BJ (cell line): ENCODE data around the gene CNN2. TPM values are rescaled to one million over a fixed set of nuclear protein-coding genes. Genes with fewer than 3 reads are reported as not detected.

Source experiments
- CTCF ChIA-PET: fragments of 350-600 bp; formaldehyde crosslinking; extraction: SDS; loops from one replicate; lab custom pipeline; 2021; ENCODE audit warnings: antibody characterized with exemption, inconsistent platforms; lab: Yijun Ruan, JAX
- POLR2A ChIA-PET: fragments of 300-600 bp; sonication (Branson Sonifier 250); formaldehyde crosslinking; extraction: SDS; loops from one replicate; lab custom pipeline; 2021; ENCODE audit warnings: antibody characterized with exemption; lab: Charles Lee
- DNase-seq: peaks from one replicate; pipeline ENCODE4 v3.0.0-alpha.2; 2011; ENCODE audit warnings: low read depth
- H3K27me3 ChIP-seq: 2 replicates; pipeline ENCODE4 v1.6.0; 2011; ENCODE audit warnings: low read length; ENCODE audit not compliant: control insufficient read depth, insufficient read depth
- H3K36me3 ChIP-seq: 2 replicates; pipeline ENCODE4 v1.5.1; 2011; ENCODE audit warnings: low read length; ENCODE audit not compliant: control insufficient read depth, insufficient read depth
- H3K4me3 ChIP-seq: 2 replicates; pipeline ENCODE4 v1.5.1; 2011; ENCODE audit warnings: low read depth, mild to moderate bottlenecking, control low read depth, low read length
- CTCF ChIP-seq: IDR thresholded peaks from 2 replicates; pipeline ENCODE4 v1.5.1; 2011; ENCODE audit warnings: low read depth, mild to moderate bottlenecking, control low read depth, inconsistent platforms, low read length, moderate library complexity; ENCODE audit not compliant: insufficient read depth
- polyA plus RNA-seq: library from polyadenylated mRNA; depleted of rRNA; stranded (reverse); fragments of >200 nt; gene quantifications from 2 replicates; pipeline ENCODE4 v1.2.3, GENCODE V29; 2011

Gene CNN2
- polyA plus RNA-seq, 1 experiment = 529 TPM

GRCh38 chr19:1061987-1062386, 35.6 kb downstream of the CNN2 start:
- Histone ChIP-seq H3K27me3 (peaks cover 1% of the 10 kb centered on the region; the same call in 1 of the 2 replicates), H3K4me3 (no peak overlapping the region), H3K36me3 (no peaks in the 10 kb centered on the region)
- ChIA-PET CTCF (no interaction called here), POLR2A (interaction anchor here (0.6 kb wide), 1 partner anchor 21 kb away, joined by 5 read pairs; no protein-coding TSS in a partner anchor)
- DNase-seq = no peak
- TF ChIP-seq CTCF = no peak

- Histone ChIP-seq H3K27me3 (peaks cover 2% of the 10 kb centered on the region; the same call in 1 of the 2 replicates), H3K4me3 (no peak overlapping the region), H3K36me3 (no peaks in the 10 kb centered on the region)
- no peak for DNase-seq
- ChIA-PET POLR2A (interaction anchor here (0.6 kb wide), 1 partner anchor 20 kb away, joined by 5 read pairs; no protein-coding TSS in a partner anchor), CTCF (no interaction called here)
- no peak for TF ChIP-seq CTCF
These were observed 36.1 kb downstream of the CNN2 start for GRCh38 chr19:1062387-1063029.

- Histone ChIP-seq H3K4me3 (no peak overlapping the region), H3K36me3 (no peaks in the 10 kb centered on the region), H3K27me3 (peaks cover 4% of the 10 kb centered on the region; the same call in 1 of the 2 replicates)
- CTCF ChIA-PET = interaction anchor here (2.5 kb wide), 1 partner anchor 12 kb away, joined by 10 read pairs; no protein-coding TSS in a partner anchor
- no peak for DNase-seq
- no peak for TF ChIP-seq CTCF
- POLR2A ChIA-PET = no interaction called here
These were observed 36.9 kb downstream of the CNN2 start for GRCh38 chr19:1063030-1063908.

GRCh38 chr19:1063909-1064660, 37.7 kb downstream of the CNN2 start:
- DNase-seq = no peak
- POLR2A ChIA-PET = no interaction called here
- peaks cover 4% of the 10 kb centered on the region; the same call in 1 of the 2 replicates for H3K27me3 ChIP-seq
- H3K4me3 ChIP-seq = no peak overlapping the region
- H3K36me3 ChIP-seq = no peaks in the 10 kb centered on the region; the same call in 1 of the 2 replicates
- CTCF ChIA-PET = interaction anchor here (1.0 to 2.5 kb wide), 5 partner anchors 11 to 39 kb away, joined by 3 to 10 read pairs (median 4); no protein-coding TSS in a partner anchor
- TF ChIP-seq CTCF = no peak
